Heart right ventricle (tissue), 16 donors: ENCODE measurements around the gene BRAT1. TPM values are rescaled to one million over a fixed set of nuclear protein-coding genes. Genes with fewer than 3 reads are reported as not detected.

Source experiments
- ATAC-seq, 8 donors: fragments of 200-7000 bp; cut with Tn5 transposase; one replicate each; pipeline ENCODE4 v1.9.1; 2020; ENCODE audit warnings: mild to moderate bottlenecking in 8 of 8, moderate library complexity in 8 of 8, moderate number of reproducible peaks in 1 of 8
- DNase-seq, 2 donors: peaks; one replicate each; pipeline ENCODE4 v3.0.0-alpha.2; 2020
- H3K27ac ChIP-seq, 10 donors: fragments of 200-600 bp; sonication (generic) in 2 of 10; one replicate each; pipeline versions ENCODE4 v1.5.0 to v1.8.0; 2020 to 2022; ENCODE audit warnings: mild to moderate bottlenecking in 3 of 10
- H3K27me3 ChIP-seq, 7 donors: fragments of 200-600 bp; one replicate each; pipeline ENCODE4 v1.8.0; 2021 to 2022; ENCODE audit warnings: mild to moderate bottlenecking in 2 of 7
- H3K36me3 ChIP-seq, 9 donors: fragments of 200-600 bp; sonication (generic) in 1 of 9; one replicate each; pipeline versions ENCODE4 v1.5.0 to v1.8.0; 2020 to 2022; ENCODE audit warnings: mild to moderate bottlenecking in 2 of 9
- H3K4me1 ChIP-seq, 9 donors: fragments of 200-600 bp; sonication (generic) in 1 of 9; one replicate each; pipeline versions ENCODE4 v1.5.0 to v1.8.0; 2020 to 2022; ENCODE audit warnings: mild to moderate bottlenecking in 4 of 9
- H3K4me3 ChIP-seq, 10 donors: fragments of 200-600 bp; sonication (generic) in 2 of 10; one replicate each; pipeline versions ENCODE4 v1.5.0 to v1.8.0; 2020 to 2022; ENCODE audit warnings: mild to moderate bottlenecking in 7 of 10, moderate library complexity in 2 of 10
- H3K9me3 ChIP-seq, 11 donors: fragments of 200-600 bp in 10 of 11; sonication (generic) in 2 of 11; one replicate each; pipeline versions ENCODE4 v1.5.0 to v1.8.0; 2013 to 2022; ENCODE audit warnings: mild to moderate bottlenecking in 2 of 11, control low read depth in 1 of 11, moderate library complexity in 1 of 11
- CTCF ChIP-seq, 9 donors: fragments of 200-600 bp; sonication (generic) in 2 of 9; IDR thresholded peaks; one replicate each; pipeline versions ENCODE4 v1.5.0 to v1.8.0; 2021 to 2022; ENCODE audit warnings: antibody characterized with exemption in 9 of 9, mild to moderate bottlenecking in 5 of 9, moderate library complexity in 1 of 9
- WGBS, 2 donors: extraction: QIAGEN DNeasy Blood & Tissue Kit; methylation state at CpG; one replicate each; pipeline ENCODE4 v1.1.7; 2013; ENCODE audit warnings: inconsistent platforms in 1 of 2; 5-methylcytosine and 5-hydroxymethylcytosine counted together
- intact Hi-C, 10 donors: fragments of 100-400 bp; cut with DNase I; formaldehyde crosslinking; loops; one replicate each; pipeline versions ENCODE4 v1.11.1 to v1.14.2; 2022
- polyA plus RNA-seq, 2 donors: library from polyadenylated mRNA; stranded (reverse); fragments of 200-250 nt; gene quantifications; one replicate each; pipeline ENCODE4 v1.2.3, GENCODE V29; 2013
- total RNA-seq, 10 donors: library from RNA; stranded (reverse); fragmentation: NEBNext Ultra II Directional in 3 of 10; extraction: Animal tissue kit (Norgen Biotek cat#: 25700) in 3 of 10; gene quantifications; one replicate each; pipeline versions ENCODE4 v1.2.1 to v1.2.4, GENCODE V29; 2021 to 2023
- donor health status: Arrhythmogenic right ventricular cardiomyopathy.
- donor health status: ischemic (EF 13 %, LVEDD 7.1; RV severe dilation, severe dysfunction).
- donor health status: healthy with polysubstance abuse.
- donor health status: DM: no; HTN: yes; CAD: no.
- donor health status: DM: no; HTN: no; CAD: no.
- donor health status: ischemic (EF 25% LVEDD 6.9; RV normal size, moderate dysfunction).
- donor health status: ischemic (EF 25% LVEDD 5.7; RV mildly dilated, moderate dysfunction).
- donor health status: healthy.
- donor health status: DM: yes; HTN: yes; CAD: no.
- donor health status: Ischemic cardiomyopathy.
- donor health status: ischemic (EF 35%, LVEDD 5.7; RV mildly dilated, moderate dysfunction).
- donor health status: nonischemic (EF 11% LVEDD 7.7; RV severe dilation, severe dysfunction).
- donor health status: DM: yes; HTN: yes; CAD: no.
- donor health status: PGD.
- donor health status: ischemic (EF 29% LVEDD 5.4; RV normal size, mild dysfunction).
- donor health status: nonischemic (EF 23%, LVEDD 6.1; RV moderate dilation, normal function).

BRAT1 gene
- total and polyA plus RNA-seq, 12 donors = 10.6 to 22.8 (median 13.9) TPM

GRCh38 chr7:2523941-2524807 lies 31.1 kb downstream of the BRAT1 start:
- ATAC-seq = peak; percentile 18 to 67 (median 57)
- intact Hi-C loops = loop anchor here in 4 of 10 donors (5.0 kb wide), 4 partner anchors 33 to 52 kb away; partner anchors contain the start of genes GRIFIN (in 2 of the 4), BRAT1 (in 1 of the 4) and IQCE (in 1 of the 4)
- H3K4me3 ChIP-seq = peak overlapping the region in 9 of 10 donors; percentile 15 to 82 (median 67)
- no peak for TF ChIP-seq CTCF (IDR thresholded peaks at IDR 0.05)
- H3K27me3 ChIP-seq = peaks cover 0 to 33% (median 6%) of the 10 kb centered on the region in 7 donors
- peak; percentile 87 to 90 for DNase-seq
- 37 to 44% methylated on average over 51 of the region's 51 CpGs for WGBS, 2 donors
- H3K4me1 ChIP-seq = peaks cover 21 to 93% (median 59%) of the 10 kb centered on the region in 9 donors
- H3K9me3 ChIP-seq = no peaks in the 10 kb centered on the region
- H3K27ac ChIP-seq = peak overlapping the region in 9 of 10 donors; percentile 43 to 91 (median 81)
- H3K36me3 ChIP-seq = peaks cover 0 to 45% (median 4%) of the 10 kb centered on the region in 9 donors

- no peaks in the 10 kb centered on the region for H3K9me3 ChIP-seq
- no peak for TF ChIP-seq CTCF (IDR thresholded peaks at IDR 0.05)
- peak overlapping the region in 9 of 10 donors; percentile 15 to 82 (median 67) for H3K4me3 ChIP-seq
- 23 to 29% methylated on average over 22 of the region's 22 CpGs for WGBS, 2 donors
- H3K27me3 ChIP-seq = peaks cover 0 to 33% (median 6%) of the 10 kb centered on the region in 7 donors
- no peak for DNase-seq
- peaks cover 27 to 93% (median 61%) of the 10 kb centered on the region in 9 donors for H3K4me1 ChIP-seq
- H3K36me3 ChIP-seq = peaks cover 0 to 38% (median 4%) of the 10 kb centered on the region in 9 donors
- intact Hi-C loops = loop anchor here in 4 of 10 donors (5.0 kb wide), 4 partner anchors 34 to 51 kb away; partner anchors contain the start of genes GRIFIN (in 2 of the 4), BRAT1 (in 1 of the 4) and IQCE (in 1 of the 4)
- H3K27ac ChIP-seq = peak overlapping the region in 9 of 10 donors; percentile 43 to 91 (median 81)
- peak in 2 of 8 donors; percentile 3 to 5 for ATAC-seq
Observed at GRCh38 chr7:2523461-2523936, 31.8 kb downstream of the BRAT1 start.

- Histone ChIP-seq H3K27me3 (peaks cover 0 to 33% (median 6%) of the 10 kb centered on the region in 7 donors), H3K27ac (peak overlapping the region in 9 of 10 donors; percentile 43 to 91 (median 81)), H3K4me1 (peaks cover 27 to 93% (median 67%) of the 10 kb centered on the region in 9 donors), H3K4me3 (peak overlapping the region; percentile 15 to 82 (median 66)), H3K36me3 (peaks cover 0 to 33% (median 4%) of the 10 kb centered on the region in 9 donors), H3K9me3 (no peaks in the 10 kb centered on the region)
- WGBS, 2 donors = 37 to 46% methylated on average over 19 of the region's 19 CpGs
- intact Hi-C loops = loop anchor here in 4 of 10 donors (5.0 kb wide), 4 partner anchors 34 to 51 kb away; partner anchors contain the start of genes GRIFIN (in 2 of the 4), BRAT1 (in 1 of the 4) and IQCE (in 1 of the 4)
- ATAC-seq (no peak), DNase-seq (no peak)
- TF ChIP-seq CTCF (IDR thresholded peaks at IDR 0.05) = no peak
Observed at GRCh38 chr7:2522780-2523433, 32.4 kb downstream of the BRAT1 start.
